Progenitor cell of endocrine pancreas (in vitro differentiated cells): ENCODE data around the gene GPR12. TPM values are rescaled to one million over a fixed set of nuclear protein-coding genes. Genes with fewer than 3 reads are reported as not detected.

Experiments used
- DNase-seq: peaks from one replicate; pipeline ENCODE4 v3.0.0; 2021; ENCODE audit warnings: low spot score; ENCODE audit not compliant: unreplicated experiment
- H3K27ac Mint-ChIP-seq: 2 replicates; pipeline ENCODE4 v1.8.0; 2021; ENCODE audit warnings: mild to moderate bottlenecking, moderate library complexity, mixed read lengths
- H3K27me3 Mint-ChIP-seq: 2 replicates; pipeline ENCODE4 v1.8.0; 2021; ENCODE audit warnings: mixed read lengths
- H3K36me3 Mint-ChIP-seq: 2 replicates; pipeline ENCODE4 v1.8.0; 2022; ENCODE audit warnings: mixed read lengths; ENCODE audit not compliant: insufficient read depth
- H3K4me1 Mint-ChIP-seq: 2 replicates; pipeline ENCODE4 v1.8.0; 2021; ENCODE audit warnings: low read depth, mixed read lengths
- H3K4me3 Mint-ChIP-seq: 2 replicates; pipeline ENCODE4 v1.8.0; 2021; ENCODE audit warnings: low read depth, mild to moderate bottlenecking, moderate library complexity, mixed read lengths
- H3K9me3 Mint-ChIP-seq: 2 replicates; pipeline ENCODE4 v1.8.0; 2021; ENCODE audit warnings: low read depth, mixed read lengths
- CTCF ChIP-seq: fragments of 200-600 bp; sonication (generic); IDR thresholded peaks from one replicate; pipeline ENCODE4 v1.5.0; 2021; ENCODE audit warnings: antibody characterized with exemption, mild to moderate bottlenecking; ENCODE audit not compliant: unreplicated experiment
- total RNA-seq: library from RNA; stranded (reverse); gene quantifications from 2 replicates; pipeline ENCODE4 v1.2.1, GENCODE V29; 2021

Gene GPR12
- total RNA-seq, 1 donor from 2014 or later = not detected

- Mint-ChIP-seq H3K27me3 (peaks cover 4% of the 10 kb centered on the region), H3K27ac (no peak overlapping the region), H3K9me3 (no peaks in the 10 kb centered on the region), H3K36me3 (peaks cover 2% of the 10 kb centered on the region), H3K4me3 (no peak overlapping the region), H3K4me1 (no peaks in the 10 kb centered on the region)
- no peak for TF ChIP-seq CTCF
- no peak for DNase-seq
These were observed 55.0 kb downstream of the GPR12 start for GRCh38 chr13:26705536-26705935.

Other genes starting within 250 kb of the GPR12 start
- 177 and 187 TPM in 2 replicates for gene WASF3, start 203.1 kb downstream of the GPR12 start, total RNA-seq